ENCODE measurements around the gene EBPL. TPM values are rescaled to one million over a fixed set of nuclear protein-coding genes. Genes with fewer than 3 reads are reported as not detected.

EBPL gene
- total RNA-seq, 4 donors from 2014 or later = 66.6 to 89.4 (median 83.2) TPM

GRCh38 chr13:49657241-49657641 lies 34.0 kb downstream of the EBPL start:
- Histone ChIP-seq H3K27ac (no peak overlapping the region), H3K36me3 (peaks cover 0 to 49% (median 0%) of the 10 kb centered on the region in 3 donors), H3K4me1 (no peaks in the 10 kb centered on the region), H3K9me3 (no peaks in the 10 kb centered on the region), H3K4me3 (no peak overlapping the region), H3K27me3 (no peaks in the 10 kb centered on the region)
- WGBS, 2 donors = 87 to 92% methylated on average over 9 of the region's 9 CpGs
- no peak for TF ChIP-seq EP300 (IDR thresholded peaks at IDR 0.05)
- no peak for TF ChIP-seq POLR2A (IDR thresholded peaks at IDR 0.05)
- TF ChIP-seq CTCF (IDR thresholded peaks at IDR 0.05) = no peak
- DNase-seq (ENCODE audit: low spot score in 2 of 2) = no peak

- Histone ChIP-seq H3K27me3 (no peaks in the 10 kb centered on the region), H3K9me3 (no peaks in the 10 kb centered on the region), H3K27ac (no peak overlapping the region), H3K4me1 (no peaks in the 10 kb centered on the region), H3K4me3 (no peak overlapping the region), H3K36me3 (peaks cover 0 to 36% (median 0%) of the 10 kb centered on the region in 3 donors)
- TF ChIP-seq POLR2A (IDR thresholded peaks at IDR 0.05) (no peak), EP300 (IDR thresholded peaks at IDR 0.05) (no peak), CTCF (IDR thresholded peaks at IDR 0.05) (no peak)
- WGBS, 2 donors = 82 to 83% methylated on average over 3 of the region's 3 CpGs
- no peak for DNase-seq (ENCODE audit: low spot score in 2 of 2)
Measured at GRCh38 chr13:49655906-49656305, 35.4 kb downstream of the EBPL start.

GRCh38 chr13:49654011-49654410 lies 37.3 kb downstream of the EBPL start:
- Histone ChIP-seq H3K36me3 (peaks cover 0 to 18% (median 0%) of the 10 kb centered on the region in 3 donors), H3K9me3 (no peaks in the 10 kb centered on the region), H3K27ac (no peak overlapping the region), H3K4me3 (no peak overlapping the region), H3K27me3 (no peaks in the 10 kb centered on the region), H3K4me1 (no peaks in the 10 kb centered on the region)
- no peak for DNase-seq (ENCODE audit: low spot score in 2 of 2)
- TF ChIP-seq EP300 (IDR thresholded peaks at IDR 0.05) (no peak), POLR2A (IDR thresholded peaks at IDR 0.05) (no peak), CTCF (IDR thresholded peaks at IDR 0.05) (no peak)
- 91 to 94% methylated on average over 3 of the region's 3 CpGs for WGBS, 2 donors

- H3K27me3 ChIP-seq = no peaks in the 10 kb centered on the region
- no peak overlapping the region for H3K27ac ChIP-seq
- no peak for DNase-seq (ENCODE audit: low spot score in 2 of 2)
- H3K4me1 ChIP-seq = no peaks in the 10 kb centered on the region
- no peak overlapping the region for H3K4me3 ChIP-seq
- no peak for TF ChIP-seq POLR2A (IDR thresholded peaks at IDR 0.05)
- no peak for TF ChIP-seq EP300 (IDR thresholded peaks at IDR 0.05)
- no peak for TF ChIP-seq CTCF (IDR thresholded peaks at IDR 0.05)
- peaks cover 0 to 16% (median 0%) of the 10 kb centered on the region in 3 donors for H3K36me3 ChIP-seq
- H3K9me3 ChIP-seq = no peaks in the 10 kb centered on the region
Measured at GRCh38 chr13:49653478-49653877, 37.8 kb downstream of the EBPL start.

- H3K27ac ChIP-seq = no peak overlapping the region
- H3K27me3 ChIP-seq = no peaks in the 10 kb centered on the region
- no peaks in the 10 kb centered on the region for H3K9me3 ChIP-seq
- H3K4me1 ChIP-seq = no peaks in the 10 kb centered on the region
- peaks cover 0 to 9% (median 0%) of the 10 kb centered on the region in 3 donors for H3K36me3 ChIP-seq
- no peak overlapping the region for H3K4me3 ChIP-seq
- peak in 1 of 2 donors; percentile 44 for DNase-seq (ENCODE audit: low spot score in 2 of 2)
- WGBS, 2 donors = 30 to 41% methylated on average over 14 to 16 of the region's 16 CpGs
- TF ChIP-seq CTCF (IDR thresholded peaks at IDR 0.05) (peak in 4 of 5 experiments; percentile 18 to 41 (median 28)), EP300 (IDR thresholded peaks at IDR 0.05) (no peak), POLR2A (IDR thresholded peaks at IDR 0.05) (no peak)
Measured at GRCh38 chr13:49652355-49653305, 38.7 kb downstream of the EBPL start.
